Duodenal mucosa (tissue), 2 donors: ENCODE measurements around the gene SLCO2A1.

ENCODE experiments used
- H3K27ac ChIP-seq: one replicate; pipeline ENCODE4 v1.7.0; 2013; ENCODE audit warnings: low read depth, low read length
- H3K27me3 ChIP-seq, 2 donors: one replicate each; pipeline ENCODE4 v1.7.0; 2013; ENCODE audit warnings: low read length in 2 of 2, control low read depth in 1 of 2; ENCODE audit not compliant: insufficient read depth in 2 of 2, control insufficient read depth in 1 of 2
- H3K36me3 ChIP-seq, 2 donors: one replicate each; pipeline ENCODE4 v1.7.0; 2013; ENCODE audit warnings: low read length in 2 of 2, control low read depth in 1 of 2; ENCODE audit not compliant: insufficient read depth in 2 of 2, control insufficient read depth in 1 of 2
- H3K4me1 ChIP-seq, 2 donors: one replicate each; pipeline ENCODE4 v1.7.0; 2013; ENCODE audit warnings: low read length in 2 of 2, control low read depth in 1 of 2; ENCODE audit not compliant: insufficient read depth in 2 of 2, control insufficient read depth in 1 of 2
- H3K4me3 ChIP-seq, 2 donors: one replicate each; pipeline ENCODE4 v1.7.0; 2013; ENCODE audit warnings: low read length in 2 of 2, low read depth in 1 of 2
- H3K9ac ChIP-seq, 2 donors: one replicate each; pipeline ENCODE4 v1.7.0; 2013; ENCODE audit warnings: low read length in 2 of 2, low read depth in 1 of 2
- H3K9me3 ChIP-seq, 2 donors: one replicate each; pipeline ENCODE4 v1.7.0; 2013; ENCODE audit warnings: low read length in 2 of 2, control low read depth in 1 of 2; ENCODE audit not compliant: control insufficient read depth in 1 of 2

SLCO2A1 gene

GRCh38 chr3:134020135-134020680 is 9.5 kb downstream of the SLCO2A1 start:
- Histone ChIP-seq H3K4me3 (no peak overlapping the region), H3K27ac (no peak overlapping the region), H3K27me3 (no peaks in the 10 kb centered on the region), H3K9me3 (no peaks in the 10 kb centered on the region), H3K36me3 (no peaks in the 10 kb centered on the region), H3K4me1 (no peaks in the 10 kb centered on the region), H3K9ac (no peak overlapping the region)

DNA sequence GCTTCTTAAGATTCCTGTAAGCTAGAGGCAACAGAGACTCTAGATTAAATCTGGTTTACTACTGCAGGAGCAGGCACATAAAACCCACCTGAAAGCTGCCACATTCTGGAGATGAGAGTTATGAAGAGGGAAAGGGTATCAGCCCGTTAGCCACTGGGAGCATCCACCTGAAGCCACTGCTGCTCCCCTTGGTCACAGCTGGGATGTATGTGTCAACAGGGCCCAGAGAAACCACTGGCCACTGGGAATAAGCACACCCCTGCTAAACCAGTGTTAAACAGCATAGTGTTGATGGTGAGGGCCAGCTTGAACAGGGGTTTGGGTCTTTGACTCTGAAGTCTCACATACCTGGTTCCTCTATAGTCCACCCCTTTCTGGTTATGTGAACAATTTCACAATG is 10.9 kb downstream of the SLCO2A1 start:
- Histone ChIP-seq H3K27me3 (no peaks in the 10 kb centered on the region), H3K27ac (no peak overlapping the region), H3K4me1 (no peaks in the 10 kb centered on the region), H3K9me3 (no peaks in the 10 kb centered on the region), H3K9ac (no peak overlapping the region), H3K4me3 (no peak overlapping the region), H3K36me3 (no peaks in the 10 kb centered on the region)

GRCh38 chr3:134018406-134018805 is 11.3 kb downstream of the SLCO2A1 start:
- no peaks in the 10 kb centered on the region for H3K9me3 ChIP-seq
- H3K4me1 ChIP-seq: no peaks in the 10 kb centered on the region
- H3K27ac ChIP-seq: no peak overlapping the region
- H3K9ac ChIP-seq: no peak overlapping the region
- H3K27me3 ChIP-seq: no peaks in the 10 kb centered on the region
- no peak overlapping the region for H3K4me3 ChIP-seq
- no peaks in the 10 kb centered on the region for H3K36me3 ChIP-seq

- Histone ChIP-seq H3K36me3 (no peaks in the 10 kb centered on the region), H3K27me3 (no peaks in the 10 kb centered on the region), H3K27ac (no peak overlapping the region), H3K9ac (no peak overlapping the region), H3K4me3 (no peak overlapping the region), H3K9me3 (no peaks in the 10 kb centered on the region), H3K4me1 (no peaks in the 10 kb centered on the region)
Observed at GRCh38 chr3:134017490-134017889, 12.2 kb downstream of the SLCO2A1 start.

- no peak overlapping the region for H3K4me3 ChIP-seq
- H3K4me1 ChIP-seq: no peaks in the 10 kb centered on the region
- H3K36me3 ChIP-seq: no peaks in the 10 kb centered on the region
- no peaks in the 10 kb centered on the region for H3K27me3 ChIP-seq
- no peaks in the 10 kb centered on the region for H3K9me3 ChIP-seq
- H3K27ac ChIP-seq: no peak overlapping the region
- H3K9ac ChIP-seq: no peak overlapping the region
Observed at GRCh38 chr3:134014270-134014669, 15.5 kb downstream of the SLCO2A1 start.

- no peaks in the 10 kb centered on the region for H3K9me3 ChIP-seq
- H3K27ac ChIP-seq: no peak overlapping the region
- no peak overlapping the region for H3K9ac ChIP-seq
- no peaks in the 10 kb centered on the region for H3K4me1 ChIP-seq
- no peak overlapping the region for H3K4me3 ChIP-seq
- no peaks in the 10 kb centered on the region for H3K27me3 ChIP-seq
- no peaks in the 10 kb centered on the region for H3K36me3 ChIP-seq
Observed at GRCh38 chr3:134013280-134013679, 16.4 kb downstream of the SLCO2A1 start.

GRCh38 chr3:134009345-134010000 is 20.3 kb downstream of the SLCO2A1 start:
- no peaks in the 10 kb centered on the region for H3K27me3 ChIP-seq
- H3K27ac ChIP-seq: no peak overlapping the region
- no peak overlapping the region for H3K9ac ChIP-seq
- no peaks in the 10 kb centered on the region for H3K9me3 ChIP-seq
- no peaks in the 10 kb centered on the region for H3K4me1 ChIP-seq
- no peak overlapping the region for H3K4me3 ChIP-seq
- H3K36me3 ChIP-seq: no peaks in the 10 kb centered on the region

DNA sequence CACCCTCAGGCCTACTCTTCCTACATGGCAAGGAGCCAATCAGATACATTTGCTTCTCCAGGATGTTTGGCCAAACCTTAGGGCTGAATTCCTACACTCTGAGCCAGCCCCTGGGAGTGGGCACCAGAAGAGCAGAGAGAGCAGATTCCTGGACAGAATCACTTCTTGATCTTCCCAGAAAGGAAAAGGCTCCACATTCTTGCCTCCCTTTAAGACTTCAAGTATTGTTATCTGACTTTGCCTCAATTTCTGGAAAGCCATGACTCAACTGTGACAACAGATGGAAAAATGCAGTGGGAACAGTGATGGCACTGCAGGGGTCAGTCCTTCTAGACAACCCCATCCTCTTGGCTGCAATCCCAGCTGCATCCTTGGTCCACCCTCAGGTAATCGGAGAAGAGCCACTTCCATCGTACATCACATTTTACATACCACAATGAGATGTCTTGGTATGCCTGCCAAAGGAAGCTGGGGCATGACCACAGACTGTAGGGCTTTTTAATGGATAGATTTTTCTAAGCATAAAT is 21.0 kb downstream of the SLCO2A1 start:
- Histone ChIP-seq H3K36me3 (no peaks in the 10 kb centered on the region), H3K9me3 (no peaks in the 10 kb centered on the region), H3K27ac (no peak overlapping the region), H3K9ac (no peak overlapping the region), H3K27me3 (no peaks in the 10 kb centered on the region), H3K4me1 (no peaks in the 10 kb centered on the region), H3K4me3 (no peak overlapping the region)

GRCh38 chr3:134007819-134008218 is 21.9 kb downstream of the SLCO2A1 start:
- Histone ChIP-seq H3K27me3 (no peaks in the 10 kb centered on the region), H3K9me3 (no peaks in the 10 kb centered on the region), H3K4me3 (no peak overlapping the region), H3K9ac (no peak overlapping the region), H3K4me1 (no peaks in the 10 kb centered on the region), H3K36me3 (no peaks in the 10 kb centered on the region), H3K27ac (no peak overlapping the region)

DNA sequence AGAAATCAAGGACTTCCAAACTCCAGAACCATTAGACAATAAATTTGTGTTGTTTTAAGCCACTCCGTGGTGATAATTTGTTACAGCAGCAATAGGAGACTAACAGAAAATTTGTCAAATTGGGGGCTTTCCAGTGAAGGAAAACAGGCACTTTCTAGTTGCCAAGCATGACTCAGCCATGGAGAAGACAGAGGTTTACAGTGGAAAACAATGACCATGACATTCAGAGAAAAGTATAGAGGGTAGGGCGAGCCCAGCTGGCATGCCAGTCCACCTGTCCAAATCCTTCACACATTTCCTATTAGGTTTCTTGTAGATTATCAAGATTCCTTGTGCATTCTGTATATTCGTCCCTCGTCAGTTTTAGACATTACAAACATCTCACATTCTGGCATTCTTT is 24.9 kb downstream of the SLCO2A1 start:
- Histone ChIP-seq H3K4me3 (no peak overlapping the region), H3K9me3 (no peaks in the 10 kb centered on the region), H3K27me3 (no peaks in the 10 kb centered on the region), H3K27ac (no peak overlapping the region), H3K9ac (no peak overlapping the region), H3K36me3 (no peaks in the 10 kb centered on the region), H3K4me1 (peaks cover 0 to 6% of the 10 kb centered on the region in 2 donors)
